ENCODE measurements around the gene RNF133.

GRCh38 chr7:122746948-122747347 is 48.0 kb upstream of the RNF133 start:
- TF ChIP-seq CTCF (IDR thresholded peaks at IDR 0.05) (no peak), POLR2A (IDR thresholded peaks at IDR 0.05) (no peak)
